Psoas muscle (tissue), 8 donors: ENCODE data around the gene CRYGB. TPM values are rescaled to one million over a fixed set of nuclear protein-coding genes. Genes with fewer than 3 reads are reported as not detected.

ENCODE experiments used
- ATAC-seq, 4 donors: fragments of 200-7000 bp; cut with Tn5 transposase; one replicate each; pipeline ENCODE4 v1.9.1; 2020; ENCODE audit warnings: moderate library complexity in 3 of 4, mild to moderate bottlenecking in 2 of 4
- DNase-seq, 2 donors: peaks; one replicate each; pipeline ENCODE4 v3.0.0-alpha.2; 2020
- H3K27ac ChIP-seq: fragments of 200-600 bp; one replicate; pipeline ENCODE4 v1.8.0; 2022
- H3K27me3 ChIP-seq, 3 donors: fragments of 200-600 bp in 1 of 3; one replicate each; pipeline versions ENCODE4 v1.6.1 to v1.8.0; 2013 to 2022; ENCODE audit warnings: low read length in 2 of 3, mild to moderate bottlenecking in 2 of 3, moderate library complexity in 1 of 3; ENCODE audit not compliant: insufficient read depth in 3 of 3
- H3K36me3 ChIP-seq, 2 donors: fragments of 200-600 bp in 1 of 2; one replicate each; pipeline versions ENCODE4 v1.6.1 to v1.8.0; 2013 to 2022; ENCODE audit warnings: low read depth in 1 of 2, mild to moderate bottlenecking in 1 of 2, moderate library complexity in 1 of 2; ENCODE audit not compliant: insufficient read depth in 1 of 2
- H3K4me1 ChIP-seq: fragments of 200-600 bp; one replicate; pipeline ENCODE4 v1.8.0; 2022
- H3K4me3 ChIP-seq: fragments of 200-600 bp; one replicate; pipeline ENCODE4 v1.8.0; 2022; ENCODE audit warnings: mild to moderate bottlenecking
- H3K9me3 ChIP-seq: fragments of 200-600 bp; one replicate; pipeline ENCODE4 v1.8.0; 2022
- WGBS, 3 donors: extraction: QIAGEN DNeasy Blood & Tissue Kit; methylation state at CpG; one replicate each; pipeline versions ENCODE4 v1.1.6 to v1.1.7; 2013; 5-methylcytosine and 5-hydroxymethylcytosine counted together
- intact Hi-C, 2 donors: fragments of 100-400 bp; cut with DNase I; formaldehyde crosslinking; loops; one replicate each; pipeline versions ENCODE4 v1.11.0 to v1.14.2; 2022
- polyA plus RNA-seq, 3 donors: library from polyadenylated mRNA; stranded (reverse); fragments of 200-250 nt; gene quantifications; one replicate each; pipeline ENCODE4 v1.2.3, GENCODE V29; 2013
- total RNA-seq, 4 donors: library from RNA; stranded (reverse); fragmentation: NEBNext Ultra II Directional in 2 of 4; extraction: Animal tissue kit (Norgen Biotek cat#: 25700) in 2 of 4; gene quantifications; one replicate each; pipeline versions ENCODE4 v1.2.1 to v1.2.4, GENCODE V29; 2021 to 2023
- TF ChIP-seq, protein P1 (sequence below): fragments of 200-600 bp; IDR thresholded peaks from one replicate; pipeline ENCODE4 v1.8.0; 2022; ENCODE audit warnings: antibody characterized with exemption
- donor health status: healthy with polysubstance abuse.
- donor health status: DM: no; HTN: no; CAD: no; lungs with moderate emphysema.
- donor health status: Bipolar disorder and iron deficiency.
- donor health status: healthy.
- donor health status: DM: yes; HTN: yes; CAD: no.
- donor health status: DM: no; HTN: no; CAD: no.
- donor health status: DM: no; HTN: no; CAD: no.
- donor health status: DM: yes; HTN: yes; CAD: no.

CRYGB gene
- total and polyA plus RNA-seq, 7 donors, result not detected

DNA sequence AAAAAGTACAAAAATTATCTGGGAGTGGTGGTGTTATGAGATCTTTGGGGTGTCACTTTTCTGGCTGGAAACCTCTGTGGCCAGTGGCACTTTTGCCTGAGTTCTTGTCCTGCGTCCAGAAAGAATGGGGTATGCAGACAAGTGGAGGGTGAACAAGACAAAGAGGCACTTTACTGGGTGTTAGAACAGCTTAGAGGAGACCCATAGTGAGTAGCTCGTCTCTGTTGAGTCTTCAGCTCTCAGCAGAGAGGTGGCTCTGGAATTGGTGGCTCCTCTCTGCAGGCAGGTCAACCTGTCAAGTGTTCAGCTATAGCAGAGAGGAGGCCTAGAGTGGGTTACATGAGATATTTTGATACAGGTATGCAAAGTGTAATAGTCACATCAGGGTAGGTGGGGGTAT lies 47.7 kb downstream of the CRYGB start:
- Histone ChIP-seq H3K36me3 (no peaks in the 10 kb centered on the region), H3K4me3 (no peak overlapping the region), H3K27me3 (no peaks in the 10 kb centered on the region), H3K9me3 (no peaks in the 10 kb centered on the region), H3K4me1 (no peaks in the 10 kb centered on the region), H3K27ac (no peak overlapping the region)
- intact Hi-C loops, result no loop called here
- ATAC-seq (no peak), DNase-seq (no peak)
- WGBS, 3 donors, result 45 to 70% (median 50%) methylated on average over 2 of the region's 2 CpGs
- TF ChIP-seq, protein P1, sequence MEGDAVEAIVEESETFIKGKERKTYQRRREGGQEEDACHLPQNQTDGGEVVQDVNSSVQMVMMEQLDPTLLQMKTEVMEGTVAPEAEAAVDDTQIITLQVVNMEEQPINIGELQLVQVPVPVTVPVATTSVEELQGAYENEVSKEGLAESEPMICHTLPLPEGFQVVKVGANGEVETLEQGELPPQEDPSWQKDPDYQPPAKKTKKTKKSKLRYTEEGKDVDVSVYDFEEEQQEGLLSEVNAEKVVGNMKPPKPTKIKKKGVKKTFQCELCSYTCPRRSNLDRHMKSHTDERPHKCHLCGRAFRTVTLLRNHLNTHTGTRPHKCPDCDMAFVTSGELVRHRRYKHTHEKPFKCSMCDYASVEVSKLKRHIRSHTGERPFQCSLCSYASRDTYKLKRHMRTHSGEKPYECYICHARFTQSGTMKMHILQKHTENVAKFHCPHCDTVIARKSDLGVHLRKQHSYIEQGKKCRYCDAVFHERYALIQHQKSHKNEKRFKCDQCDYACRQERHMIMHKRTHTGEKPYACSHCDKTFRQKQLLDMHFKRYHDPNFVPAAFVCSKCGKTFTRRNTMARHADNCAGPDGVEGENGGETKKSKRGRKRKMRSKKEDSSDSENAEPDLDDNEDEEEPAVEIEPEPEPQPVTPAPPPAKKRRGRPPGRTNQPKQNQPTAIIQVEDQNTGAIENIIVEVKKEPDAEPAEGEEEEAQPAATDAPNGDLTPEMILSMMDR, result no peak

DNA sequence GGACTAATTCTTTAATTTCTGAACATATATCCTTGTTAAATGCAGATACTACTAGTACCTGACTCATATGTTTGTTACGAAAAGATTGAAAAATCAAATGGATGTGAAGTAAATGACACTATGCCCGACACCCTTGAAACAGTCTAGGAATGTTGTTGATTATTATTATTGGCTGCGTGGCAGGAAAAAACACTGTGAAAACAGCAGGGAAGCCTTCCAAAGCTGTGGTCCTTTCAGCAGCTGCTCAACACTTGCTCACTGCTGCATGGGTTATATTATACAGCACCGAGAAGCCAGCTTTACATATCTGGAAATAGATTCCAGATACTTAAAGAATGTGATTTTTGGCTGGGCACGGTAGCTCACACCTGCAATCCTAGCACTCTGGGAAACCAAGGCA lies 48.2 kb downstream of the CRYGB start:
- intact Hi-C loops, result no loop called here
- WGBS, 3 donors, result 39 to 55% (median 54%) methylated on average over 5 of the region's 5 CpGs
- TF ChIP-seq, protein P1, result no peak
- no peak overlapping the region for H3K4me3 ChIP-seq
- H3K36me3 ChIP-seq, result no peaks in the 10 kb centered on the region
- no peaks in the 10 kb centered on the region for H3K27me3 ChIP-seq
- H3K9me3 ChIP-seq, result no peaks in the 10 kb centered on the region
- no peak overlapping the region for H3K27ac ChIP-seq
- DNase-seq (no peak), ATAC-seq (no peak)
- no peaks in the 10 kb centered on the region for H3K4me1 ChIP-seq

DNA sequence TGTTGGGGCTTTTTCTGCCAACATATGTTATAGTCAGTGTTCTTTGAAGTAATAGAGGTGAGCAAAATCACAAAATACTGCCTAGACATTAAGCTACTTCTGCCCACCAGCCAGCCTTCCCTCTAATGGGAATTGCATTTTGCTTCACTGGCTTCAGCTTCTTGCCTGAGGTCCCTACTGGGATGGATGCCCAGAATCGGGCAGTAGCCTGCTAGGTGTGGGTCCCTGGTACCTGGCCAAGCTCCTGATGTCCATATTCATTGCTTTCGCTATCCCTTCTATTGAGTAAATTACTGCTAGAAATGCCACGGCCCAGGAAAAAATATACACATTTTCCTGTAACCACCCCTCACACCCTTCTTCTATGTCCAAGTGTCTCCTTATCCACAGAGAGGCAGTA lies 48.6 kb downstream of the CRYGB start:
- Histone ChIP-seq H3K27ac (no peak overlapping the region), H3K4me3 (no peak overlapping the region), H3K36me3 (no peaks in the 10 kb centered on the region), H3K9me3 (no peaks in the 10 kb centered on the region), H3K4me1 (no peaks in the 10 kb centered on the region), H3K27me3 (no peaks in the 10 kb centered on the region)
- 72 to 77% (median 75%) methylated on average over 3 of the region's 3 CpGs for WGBS, 3 donors
- DNase-seq, result no peak
- intact Hi-C loops, result no loop called here
- ATAC-seq, result no peak
- TF ChIP-seq, protein P1, result no peak

DNA sequence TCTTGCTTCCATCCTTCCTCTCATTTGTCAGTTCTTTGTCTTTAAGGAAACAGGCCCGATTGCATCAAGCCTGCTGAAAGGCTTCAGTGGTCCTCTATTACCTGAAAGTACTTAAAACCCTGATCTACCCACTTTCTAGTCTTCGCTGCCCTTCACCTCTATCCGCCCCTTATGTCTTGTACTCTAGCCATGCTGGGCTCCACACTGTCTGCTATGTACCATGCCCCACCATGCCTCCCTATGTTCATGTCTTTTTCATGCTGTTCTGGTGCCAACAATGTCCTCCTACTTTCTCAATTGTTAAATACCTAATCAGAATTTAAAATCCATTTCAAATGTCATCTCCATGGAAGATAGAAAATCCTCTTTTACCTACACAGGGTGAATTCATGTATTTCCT lies 49.9 kb downstream of the CRYGB start:
- intact Hi-C loops, result no loop called here

DNA sequence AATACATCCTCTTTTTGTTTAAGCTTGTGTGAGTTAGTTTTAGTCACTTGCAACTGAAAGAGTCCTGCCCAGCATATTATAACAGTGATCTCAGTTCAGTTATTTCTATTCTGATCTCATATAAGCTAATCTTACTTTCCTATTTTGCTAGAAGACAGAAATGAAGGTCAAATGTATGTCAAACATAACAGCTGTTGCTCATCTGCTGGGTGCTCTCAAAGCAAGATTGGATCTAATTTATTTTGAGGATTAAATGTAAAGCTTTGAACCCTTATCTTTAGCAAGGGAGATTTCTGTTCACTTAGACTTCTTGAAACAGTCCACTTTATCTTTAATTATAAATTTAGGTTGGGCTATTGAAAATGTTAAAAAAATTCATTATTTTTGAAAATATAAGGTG lies 52.8 kb downstream of the CRYGB start:
- no peaks in the 10 kb centered on the region for H3K4me1 ChIP-seq
- TF ChIP-seq, protein P1, result no peak
- H3K27me3 ChIP-seq, result no peaks in the 10 kb centered on the region
- H3K36me3 ChIP-seq, result no peaks in the 10 kb centered on the region
- no peaks in the 10 kb centered on the region for H3K9me3 ChIP-seq
- no peak overlapping the region for H3K27ac ChIP-seq
- intact Hi-C loops, result no loop called here
- DNase-seq (no peak), ATAC-seq (no peak)
- no peak overlapping the region for H3K4me3 ChIP-seq

More for the DNA sequence above, 49.9 kb downstream of the CRYGB start:
- Histone ChIP-seq H3K9me3 (no peaks in the 10 kb centered on the region), H3K4me3 (no peak overlapping the region), H3K27me3 (no peaks in the 10 kb centered on the region), H3K36me3 (no peaks in the 10 kb centered on the region), H3K27ac (no peak overlapping the region), H3K4me1 (no peaks in the 10 kb centered on the region)
- WGBS, 3 donors, result 70 to 84% (median 80%) methylated on average over 3 of the region's 3 CpGs
- no peak for DNase-seq
- TF ChIP-seq, protein P1, result no peak
- no peak for ATAC-seq
